Gastroesophageal sphincter (tissue), 4 donors: ENCODE results near the gene TMEM26. TPM values are rescaled to one million over a fixed set of nuclear protein-coding genes. Genes with fewer than 3 reads are reported as not detected.
A peak's percentile ranks its signal among the peaks of the same experiment; 100 is the strongest.
"Not testable (repeated sequence)": the region's sequence is repeated elsewhere in the genome, so short reads cannot be mapped to it uniquely, and the experiment has no call there.

Source experiments
- ATAC-seq: fragments of 150-250 bp; one replicate; pipeline ENCODE4 v1.9.1; 2016; ENCODE audit warnings: mild to moderate bottlenecking, moderate library complexity
- H3K27ac ChIP-seq, 4 donors: fragments of 200-600 bp; sonication (generic) in 3 of 4; 1 replicate in 3 of 4; 2 replicates in 1 of 4; pipeline ENCODE4 v1.5.1; 2016 to 2019
- H3K27me3 ChIP-seq: fragments of 200-600 bp; sonication (generic); one replicate; pipeline ENCODE4 v1.5.1; 2019
- H3K36me3 ChIP-seq, 2 donors: fragments of 200-600 bp; sonication (generic); one replicate each; pipeline ENCODE4 v1.5.1; 2019; ENCODE audit warnings: control low read depth in 1 of 2
- H3K4me1 ChIP-seq, 3 donors: fragments of 200-600 bp; sonication (generic); 1 replicate in 2 of 3; 2 replicates in 1 of 3; pipeline ENCODE4 v1.5.1; 2016 to 2019; ENCODE audit warnings: control low read depth in 2 of 3
- H3K4me3 ChIP-seq, 2 donors: fragments of 200-600 bp; sonication (generic); one replicate each; pipeline ENCODE4 v1.5.1; 2019; ENCODE audit warnings: mild to moderate bottlenecking in 1 of 2, moderate library complexity in 1 of 2
- H3K9me3 ChIP-seq, 3 donors: fragments of 200-600 bp; sonication (generic); one replicate each; pipeline ENCODE4 v1.5.1; 2017 to 2019; ENCODE audit warnings: control low read depth in 2 of 3
- EP300 ChIP-seq: sonication (generic); formaldehyde crosslinking; IDR thresholded peaks from one replicate; pipeline ENCODE4 v1.6.1; 2017; ENCODE audit warnings: antibody characterized with exemption, mild to moderate bottlenecking
- POLR2A ChIP-seq, 2 donors: fragments of 450-650 bp; IDR thresholded peaks; one replicate each; pipeline ENCODE4 v1.6.1; 2017; ENCODE audit warnings: antibody characterized with exemption in 2 of 2, mild to moderate bottlenecking in 2 of 2, moderate library complexity in 1 of 2
- POLR2AphosphoS5 ChIP-seq: sonication (generic); formaldehyde crosslinking; IDR thresholded peaks from one replicate; pipeline ENCODE4 v1.6.1; 2017; ENCODE audit warnings: antibody characterized with exemption
- WGBS, 2 donors: methylation state at CpG; one replicate each; pipeline ENCODE4 v1.1.5; 2018; ENCODE audit warnings: low coverage in 1 of 2; 5-methylcytosine and 5-hydroxymethylcytosine counted together
- total RNA-seq, 4 donors: library from RNA; depleted of rRNA; stranded (reverse); fragments of >200 nt; gene quantifications; one replicate each; pipeline ENCODE4 v1.1.0, GENCODE V29; 2016
- TF ChIP-seq, protein P1 (sequence below), 4 experiments: fragments of 200-600 bp in 2 of 4; fragments of 450-650 bp in 2 of 4; sonication (generic) in 1 of 4; IDR thresholded peaks; one replicate each; pipeline ENCODE4 v1.5.1; 2017 to 2019; ENCODE audit warnings: antibody characterized with exemption in 4 of 4, mild to moderate bottlenecking in 2 of 4, moderate library complexity in 2 of 4

Gene TMEM26
- total RNA-seq, 4 donors from 2014 or later = 0.12 to 1.7 (median 0.40) TPM; not detected in 1

DNA sequence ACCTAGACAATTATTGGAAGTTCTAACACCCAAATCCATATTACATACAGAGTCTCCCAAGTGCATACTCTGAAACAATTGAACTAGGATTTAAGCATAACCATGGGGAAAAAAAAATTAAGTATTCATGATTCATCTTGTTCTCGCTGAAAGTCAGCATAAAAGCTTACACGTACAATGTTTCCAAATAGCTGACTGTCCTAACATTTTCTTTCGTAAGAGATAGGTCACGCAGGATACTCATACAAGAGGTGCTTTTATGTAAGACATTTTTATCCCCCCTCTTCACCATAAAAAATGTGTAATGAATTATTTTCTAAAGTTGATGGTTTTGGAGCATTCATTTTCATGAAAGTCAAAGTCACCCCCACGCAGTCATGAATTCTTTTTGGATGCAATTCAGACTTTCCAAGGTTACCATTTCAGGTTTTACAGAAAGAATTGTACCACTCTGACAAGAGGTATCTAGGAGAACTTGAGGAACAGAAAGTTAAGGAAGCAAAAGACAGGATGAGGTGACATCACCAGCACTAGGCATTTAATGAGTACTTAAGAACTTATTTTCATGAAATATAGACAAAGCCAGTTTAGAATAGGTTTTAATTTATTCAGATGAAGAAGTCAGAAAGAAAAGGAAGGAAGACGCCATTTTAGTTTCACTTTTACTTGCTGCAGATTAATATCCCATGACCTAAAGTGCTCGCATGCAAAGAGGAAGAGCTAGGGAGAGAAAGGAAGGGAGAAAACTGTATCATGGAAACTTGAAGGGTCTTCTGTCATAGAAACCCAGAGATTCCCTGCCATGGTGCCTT, 55.8 kb downstream of the TMEM26 start:
- TF ChIP-seq EP300 (no peak), POLR2A (IDR thresholded peaks at IDR 0.05) (no peak), POLR2AphosphoS5 (no peak)
- TF ChIP-seq, protein P1, sequence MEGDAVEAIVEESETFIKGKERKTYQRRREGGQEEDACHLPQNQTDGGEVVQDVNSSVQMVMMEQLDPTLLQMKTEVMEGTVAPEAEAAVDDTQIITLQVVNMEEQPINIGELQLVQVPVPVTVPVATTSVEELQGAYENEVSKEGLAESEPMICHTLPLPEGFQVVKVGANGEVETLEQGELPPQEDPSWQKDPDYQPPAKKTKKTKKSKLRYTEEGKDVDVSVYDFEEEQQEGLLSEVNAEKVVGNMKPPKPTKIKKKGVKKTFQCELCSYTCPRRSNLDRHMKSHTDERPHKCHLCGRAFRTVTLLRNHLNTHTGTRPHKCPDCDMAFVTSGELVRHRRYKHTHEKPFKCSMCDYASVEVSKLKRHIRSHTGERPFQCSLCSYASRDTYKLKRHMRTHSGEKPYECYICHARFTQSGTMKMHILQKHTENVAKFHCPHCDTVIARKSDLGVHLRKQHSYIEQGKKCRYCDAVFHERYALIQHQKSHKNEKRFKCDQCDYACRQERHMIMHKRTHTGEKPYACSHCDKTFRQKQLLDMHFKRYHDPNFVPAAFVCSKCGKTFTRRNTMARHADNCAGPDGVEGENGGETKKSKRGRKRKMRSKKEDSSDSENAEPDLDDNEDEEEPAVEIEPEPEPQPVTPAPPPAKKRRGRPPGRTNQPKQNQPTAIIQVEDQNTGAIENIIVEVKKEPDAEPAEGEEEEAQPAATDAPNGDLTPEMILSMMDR (IDR thresholded peaks at IDR 0.05) = no peak
- Histone ChIP-seq H3K4me3 (peak overlapping the region; percentile 24 to 41), H3K36me3 (no peaks in the 10 kb centered on the region), H3K9me3 (no peaks in the 10 kb centered on the region), H3K4me1 (peaks cover 0 to 15% (median 0%) of the 10 kb centered on the region in 3 donors), H3K27me3 (no peaks in the 10 kb centered on the region), H3K27ac (peak overlapping the region in 3 of 4 donors; percentile 3 to 47 (median 42))
- 58% methylated on average over 5 to 7 of the region's 7 CpGs for WGBS, 2 donors
- ATAC-seq = peak; percentile 39

DNA sequence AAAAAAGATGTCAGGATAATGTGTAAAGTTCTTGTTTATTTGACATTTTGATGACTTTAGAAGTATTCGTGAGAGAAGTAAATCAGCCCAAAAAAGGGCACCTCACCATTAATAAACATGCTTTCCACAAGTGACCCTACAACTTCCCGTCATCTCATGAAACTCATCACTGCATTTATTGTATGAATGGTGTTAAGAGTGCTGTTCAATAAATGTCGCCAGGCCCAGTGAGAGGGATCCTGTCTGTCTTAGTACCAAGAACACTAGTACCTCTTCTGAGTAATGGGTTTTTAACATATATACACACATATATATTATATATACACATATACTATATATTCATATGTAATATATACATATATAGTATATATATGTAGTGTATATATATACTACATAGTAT, 61.9 kb downstream of the TMEM26 start:
- no peaks in the 10 kb centered on the region for H3K36me3 ChIP-seq
- ATAC-seq = no peak
- 73 to 83% methylated on average over 3 of the region's 3 CpGs for whole genome bisulfite sequencing, 2 donors
- no peaks in the 10 kb centered on the region for H3K9me3 ChIP-seq
- no peak overlapping the region for H3K27ac ChIP-seq
- no peaks in the 10 kb centered on the region for H3K27me3 ChIP-seq
- H3K4me1 ChIP-seq = no peaks in the 10 kb centered on the region
- no peak for TF ChIP-seq EP300
- TF ChIP-seq POLR2A (IDR thresholded peaks at IDR 0.05) = no peak
- TF ChIP-seq, protein P1 (IDR thresholded peaks at IDR 0.05) = no peak
- no peak for TF ChIP-seq POLR2AphosphoS5
- no peak overlapping the region for H3K4me3 ChIP-seq

DNA sequence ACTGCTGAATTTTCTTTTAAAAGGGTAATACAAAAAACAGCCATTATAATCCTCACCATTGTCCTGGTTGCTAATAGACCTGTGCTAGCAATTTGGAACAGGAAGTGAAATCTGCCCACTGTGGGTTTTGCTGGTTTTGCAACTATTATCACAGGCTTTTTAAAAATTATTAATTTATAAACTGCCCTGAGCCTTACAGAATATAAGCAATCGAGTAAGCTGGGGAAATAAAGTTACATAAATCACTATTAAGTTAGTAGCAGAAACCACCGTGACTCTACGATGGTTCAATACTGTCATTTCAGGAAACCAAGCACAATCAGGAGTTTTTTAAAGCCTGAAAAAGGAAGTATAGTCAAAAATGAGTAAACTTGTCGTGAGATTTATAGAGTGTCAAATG, 62.3 kb downstream of the TMEM26 start:
- WGBS, 2 donors = 59 to 77% methylated on average over 4 of the region's 4 CpGs
- no peaks in the 10 kb centered on the region for H3K4me1 ChIP-seq
- H3K27ac ChIP-seq = no peak overlapping the region
- H3K36me3 ChIP-seq = no peaks in the 10 kb centered on the region
- H3K27me3 ChIP-seq = no peaks in the 10 kb centered on the region
- H3K9me3 ChIP-seq = no peaks in the 10 kb centered on the region
- TF ChIP-seq POLR2AphosphoS5 (no peak), POLR2A (IDR thresholded peaks at IDR 0.05) (no peak), EP300 (no peak)
- TF ChIP-seq, protein P1 (IDR thresholded peaks at IDR 0.05) = no peak
- H3K4me3 ChIP-seq = no peak overlapping the region
- no peak for ATAC-seq

- no peak overlapping the region for H3K27ac ChIP-seq
- H3K4me1 ChIP-seq = no peaks in the 10 kb centered on the region
- 85 to 94% methylated on average over 2 to 3 of the region's 3 CpGs for WGBS, 2 donors
- no peak overlapping the region for H3K4me3 ChIP-seq
- H3K27me3 ChIP-seq = no peaks in the 10 kb centered on the region
- no peak for ATAC-seq
- TF ChIP-seq POLR2AphosphoS5 (no peak), POLR2A (IDR thresholded peaks at IDR 0.05) (no peak), EP300 (no peak)
- TF ChIP-seq, protein P1 (IDR thresholded peaks at IDR 0.05) = no peak
- H3K9me3 ChIP-seq = no peaks in the 10 kb centered on the region
- no peaks in the 10 kb centered on the region for H3K36me3 ChIP-seq
Measured at GRCh38 chr10:61389887-61390286, 63.3 kb downstream of the TMEM26 start.

DNA sequence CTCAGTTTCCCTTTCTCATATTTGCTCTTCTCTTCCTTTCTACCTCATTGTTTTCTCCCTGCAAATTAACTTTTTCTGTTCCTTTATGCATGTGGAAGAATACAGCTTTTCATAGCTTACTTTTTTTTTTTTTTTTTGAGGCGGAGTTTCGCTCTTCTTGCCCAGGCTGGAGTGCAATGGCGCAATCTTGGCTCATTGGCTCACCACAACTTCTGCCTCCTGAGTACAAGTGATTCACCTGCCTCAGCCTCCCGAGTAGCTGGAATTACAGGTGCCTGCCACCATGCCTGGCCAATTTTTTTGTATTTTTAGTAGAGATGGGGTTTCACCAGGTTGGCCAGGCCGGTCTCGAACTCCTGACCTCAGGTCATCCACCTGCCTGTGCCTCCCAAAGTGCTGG, 64.2 kb downstream of the TMEM26 start:
- 89 to 100% methylated on average over 1 to 6 of the region's 6 CpGs for WGBS, 2 donors
- H3K4me1 ChIP-seq, H3K36me3 ChIP-seq, H3K27ac ChIP-seq, H3K27me3 ChIP-seq, H3K4me3 ChIP-seq, ATAC-seq, H3K9me3 ChIP-seq: not testable (repeated sequence)
